IMR-90 (cell line): ENCODE results near the gene DYNLRB2. TPM values are rescaled to one million over a fixed set of nuclear protein-coding genes. Genes with fewer than 3 reads are reported as not detected.

ENCODE experiments used
- ATAC-seq: fragments of 200-7000 bp; cut with Tn5 transposase; 2 replicates; pipeline ENCODE4 v1.9.1; 2020; ENCODE audit warnings: low read depth, mild to moderate bottlenecking, moderate library complexity
- BruUV-seq: library from RNA; stranded (reverse); fragments of 400-500 nt; replicated peaks from 2 replicates; lab custom pipeline; 2021; lab: Mats Ljungman, UMichigan
- CTCF ChIA-PET: fragments of 300-600 bp; formaldehyde crosslinking; extraction: SDS; loops from one replicate; lab custom pipeline; 2021; ENCODE audit warnings: antibody characterized with exemption; lab: Yijun Ruan, JAX
- POLR2A ChIA-PET: fragments of 300-600 bp; sonication (Branson Sonifier 250); formaldehyde crosslinking; loops from one replicate; lab custom pipeline; 2022; ENCODE audit warnings: antibody characterized with exemption; ENCODE audit not compliant: unreplicated experiment; lab: Charles Lee
- DNase-seq: peaks from one replicate; pipeline ENCODE4 v3.0.0; 2013
- H2AFZ ChIP-seq: replicated peaks from 2 replicates; pipeline ENCODE3; 2013; ENCODE audit warnings: low read length, mild to moderate bottlenecking; ENCODE audit not compliant: poor library complexity
- H2AK5ac ChIP-seq: 2 replicates; pipeline ENCODE4 v1.6.1; 2013; ENCODE audit warnings: low read depth, low read length, inconsistent platforms
- H2AK9ac ChIP-seq: replicated peaks from 2 replicates; pipeline ENCODE3; 2013; ENCODE audit warnings: mild to moderate bottlenecking, low read depth, low read length, moderate library complexity; ENCODE audit not compliant: poor library complexity
- H2BK120ac ChIP-seq: 2 replicates; pipeline ENCODE4 v1.6.1; 2013; ENCODE audit warnings: low read depth, low read length, inconsistent platforms
- H2BK15ac ChIP-seq: 3 replicates; pipeline ENCODE4 v1.6.1; 2013; ENCODE audit warnings: low read depth, low read length, inconsistent platforms
- H2BK20ac ChIP-seq: 2 replicates; pipeline ENCODE4 v1.6.1; 2013; ENCODE audit warnings: low read depth, mild to moderate bottlenecking, inconsistent platforms, low read length, moderate library complexity
- H2BK5ac ChIP-seq: 2 replicates; pipeline ENCODE4 v1.6.1; 2013; ENCODE audit warnings: mild to moderate bottlenecking, low read depth, low read length, inconsistent platforms; ENCODE audit not compliant: poor library complexity, severe bottlenecking
- H3K14ac ChIP-seq: replicated peaks from 2 replicates; pipeline ENCODE4 v1.6.1; 2013; ENCODE audit warnings: low read depth, low read length, inconsistent platforms
- H3K18ac ChIP-seq: 2 replicates; pipeline ENCODE4 v1.6.1; 2013; ENCODE audit warnings: low read depth, low read length, control low read depth
- H3K23ac ChIP-seq: 2 replicates; pipeline ENCODE4 v1.6.1; 2013; ENCODE audit warnings: low read depth, low read length, inconsistent platforms
- H3K27ac ChIP-seq: 2 replicates; pipeline ENCODE4 v1.5.1; 2013; ENCODE audit warnings: mild to moderate bottlenecking, control low read depth, low read length; ENCODE audit not compliant: insufficient read depth
- H3K27me3 ChIP-seq: 2 replicates; pipeline ENCODE4 v1.6.1; 2013; ENCODE audit warnings: low read length; ENCODE audit not compliant: control insufficient read depth, insufficient read depth
- H3K36me3 ChIP-seq: 2 replicates; pipeline ENCODE4 v1.6.1; 2013; ENCODE audit warnings: low read length, mixed read lengths; ENCODE audit not compliant: control insufficient read depth, insufficient read depth
- H3K4ac ChIP-seq: 2 replicates; pipeline ENCODE4 v1.6.1; 2013; ENCODE audit warnings: low read depth, low read length, inconsistent platforms
- H3K4me1 ChIP-seq: 2 replicates; pipeline ENCODE4 v1.6.1; 2013; ENCODE audit warnings: low read length, mixed read lengths; ENCODE audit not compliant: control insufficient read depth, insufficient read depth
- H3K4me2 ChIP-seq: 2 replicates; pipeline ENCODE4 v1.6.1; 2013; ENCODE audit warnings: low read depth, mild to moderate bottlenecking, control low read depth, low read length, moderate library complexity
- H3K4me3 ChIP-seq: 2 replicates; pipeline ENCODE4 v1.5.1; 2013; ENCODE audit warnings: low read depth, mild to moderate bottlenecking, control low read depth, low read length, moderate library complexity; ENCODE audit not compliant: insufficient read depth
- H3K56ac ChIP-seq: 2 replicates; pipeline ENCODE4 v1.6.1; 2013; ENCODE audit warnings: low read length, inconsistent platforms; ENCODE audit not compliant: insufficient read depth; ENCODE audit errors: extremely low read depth
- H3K79me1 ChIP-seq, 2 experiments: 2 replicates each; pipeline ENCODE4 v1.6.1; 2013; ENCODE audit warnings: low read length in 2 of 2, inconsistent platforms in 1 of 2, low read depth in 1 of 2
- H3K9ac ChIP-seq: 2 replicates; pipeline ENCODE4 v1.6.1; 2013; ENCODE audit warnings: low read depth, low read length, control low read depth
- H3K9me1 ChIP-seq: 2 replicates; pipeline ENCODE4 v1.6.1; 2013; ENCODE audit warnings: low read length, inconsistent platforms; ENCODE audit not compliant: insufficient read depth
- H3K9me3 ChIP-seq: 2 replicates; pipeline ENCODE4 v1.6.1; 2013; ENCODE audit warnings: low read length; ENCODE audit not compliant: control insufficient read depth, insufficient read depth
- H4K20me1 ChIP-seq: 2 replicates; pipeline ENCODE4 v1.6.1; 2013; ENCODE audit warnings: low read length, inconsistent platforms; ENCODE audit not compliant: insufficient read depth
- H4K5ac ChIP-seq: 2 replicates; pipeline ENCODE4 v1.6.1; 2013; ENCODE audit warnings: mild to moderate bottlenecking, low read depth, low read length, control low read depth
- H4K8ac ChIP-seq, 2 experiments: 2 replicates each; pipeline ENCODE4 v1.6.1; 2013; ENCODE audit warnings: low read depth in 2 of 2, low read length in 2 of 2, control low read depth in 1 of 2, inconsistent platforms in 1 of 2
- H4K91ac ChIP-seq: 2 replicates; pipeline ENCODE4 v1.6.1; 2013; ENCODE audit warnings: low read depth, low read length, inconsistent platforms; ENCODE audit not compliant: insufficient read depth
- BHLHE40 ChIP-seq: fragments of 150-350 bp; IDR thresholded peaks from 2 replicates; pipeline ENCODE4 v1.6.1; 2016; ENCODE audit warnings: mild to moderate bottlenecking, low read depth, low read length
- CEBPB ChIP-seq: IDR thresholded peaks from 2 replicates; pipeline ENCODE4 v1.6.1; 2012; ENCODE audit warnings: low read depth, low read length, improper control_type of control experiment
- CHD1 ChIP-seq: IDR thresholded peaks from 2 replicates; pipeline ENCODE4 v1.6.1; 2012; ENCODE audit warnings: low read depth, low read length, improper control_type of control experiment
- CTCF ChIP-seq: conservative IDR thresholded peaks from 2 replicates; pipeline ENCODE4 v1.5.1; 2012; ENCODE audit warnings: mild to moderate bottlenecking, low read depth, low read length, improper control_type of control experiment
- ELK1 ChIP-seq: fragments of 150-350 bp; IDR thresholded peaks from 2 replicates; pipeline ENCODE4 v1.6.1; 2016; ENCODE audit warnings: low read depth, mild to moderate bottlenecking, low read length, moderate library complexity, borderline replicate concordance
- FOS ChIP-seq: fragments of 150-350 bp; IDR thresholded peaks from 2 replicates; pipeline ENCODE4 v1.6.1; 2016; ENCODE audit warnings: low read depth, low read length
- MAFK ChIP-seq: IDR thresholded peaks from 2 replicates; pipeline ENCODE4 v1.6.1; 2012; ENCODE audit warnings: low read depth, low read length, improper control_type of control experiment
- MAZ ChIP-seq: IDR thresholded peaks from 2 replicates; pipeline ENCODE4 v1.6.1; 2012; ENCODE audit warnings: low read depth, mild to moderate bottlenecking, low read length, improper control_type of control experiment, moderate library complexity, borderline replicate concordance
- NFE2L2 ChIP-seq: fragments of 150-350 bp; IDR thresholded peaks from 2 replicates; pipeline ENCODE4 v1.6.1; 2016; ENCODE audit warnings: low read depth, mild to moderate bottlenecking, low read length
- RAD21 ChIP-seq: IDR thresholded peaks from 2 replicates; pipeline ENCODE4 v1.6.1; 2012; ENCODE audit warnings: low read length, improper control_type of control experiment
- RCOR1 ChIP-seq: IDR thresholded peaks from 2 replicates; pipeline ENCODE4 v1.6.1; 2012; ENCODE audit warnings: mild to moderate bottlenecking, low read length, improper control_type of control experiment; ENCODE audit not compliant: insufficient replicate concordance
- RFX5 ChIP-seq: IDR thresholded peaks from 2 replicates; pipeline ENCODE4 v1.8.0; 2012; ENCODE audit warnings: low read depth, mild to moderate bottlenecking, low read length, moderate library complexity
- SMC3 ChIP-seq: fragments of 150-350 bp; IDR thresholded peaks from 2 replicates; pipeline ENCODE4 v1.6.1; 2016; ENCODE audit warnings: low read depth, mild to moderate bottlenecking, antibody characterized with exemption, low read length, moderate library complexity
- WGBS, 2 experiments: methylation state at CpG; one replicate each; pipeline versions ENCODE4 v1.1.5 to v1.1.7; 2013; ENCODE audit warnings: missing lambda C conversion rate in 2 of 2; ENCODE audit not compliant: insufficient read length in 1 of 2; ENCODE audit errors: extremely low coverage in 2 of 2; 5-methylcytosine and 5-hydroxymethylcytosine counted together
- dilution Hi-C: fragments of 300-500 bp; cut with HindIII; formaldehyde crosslinking; loops from one replicate; pipeline ENCODE4 v1.14.3; 2018; ENCODE audit warnings: low sequenced_read_pairs; ENCODE audit not compliant: unreplicated experiment
- in situ Hi-C: fragments of 300-500 bp; cut with MboI; formaldehyde crosslinking; loops from 3 replicates; pipeline ENCODE4 v1.14.3; 2019; ENCODE audit warnings: low sequenced_read_pairs, inconsistent platforms, mixed read lengths
- intact Hi-C: fragments of 100-400 bp; cut with micrococcal nuclease; formaldehyde crosslinking; loops from 2 replicates; pipeline ENCODE4 v1.10.0; 2022
- polyA plus RNA-seq, 3 experiments: library from polyadenylated mRNA; depleted of rRNA; stranded (reverse); fragments of >200 nt; gene quantifications; 2 replicates each; pipeline ENCODE4 v1.2.3, GENCODE V29; 2012; ENCODE audit warnings: low replicate concordance in 1 of 3
- total RNA-seq: library from RNA; depleted of rRNA; stranded (reverse); fragments of >200 nt; gene quantifications from 2 replicates; pipeline ENCODE4 v1.2.3, GENCODE V29; 2012

DYNLRB2 gene
- total and polyA plus RNA-seq, 2 of the 4 experiments (the other 2 are of a cell fraction) = not detected

GRCh38 chr16:80517846-80518245, 22.9 kb upstream of the DYNLRB2 start:
- DNase-seq = no peak
- no peak overlapping the region for H3K56ac ChIP-seq
- dilution Hi-C loops = no loop called here
- H3K9me1 ChIP-seq = no peaks in the 10 kb centered on the region
- no peak overlapping the region for H3K18ac ChIP-seq
- H2BK5ac ChIP-seq = no peak overlapping the region
- no peaks in the 10 kb centered on the region for H3K4me1 ChIP-seq
- BruUV-seq = no TSS peak
- H3K27ac ChIP-seq = no peak overlapping the region
- H3K4ac ChIP-seq = no peak overlapping the region
- H3K9ac ChIP-seq = no peak overlapping the region
- WGBS, 2 experiments = no CpG with 5 or more reads among the region's 2 CpGs
- H2AFZ ChIP-seq = no peak overlapping the region
- H4K8ac ChIP-seq = no peak overlapping the region
- CTCF ChIA-PET = interaction anchor here (1.4 kb wide), 1 partner anchor 9 kb away, joined by 9 read pairs; no protein-coding TSS in a partner anchor
- TF ChIP-seq RCOR1 (no peak), SMC3 (no peak), ELK1 (no peak), MAZ (no peak), CTCF (no peak), NFE2L2 (no peak), RAD21 (no peak), BHLHE40 (no peak), MAFK (no peak), RFX5 (no peak), CHD1 (no peak), FOS (no peak), CEBPB (no peak)
- H3K14ac ChIP-seq = no peak overlapping the region
- POLR2A ChIA-PET = no interaction called here
- no peaks in the 10 kb centered on the region for H3K79me1 ChIP-seq
- no peak overlapping the region for H3K4me3 ChIP-seq
- no peak for ATAC-seq
- no peaks in the 10 kb centered on the region for H3K27me3 ChIP-seq
- in situ Hi-C loops = no loop called here
- no peaks in the 10 kb centered on the region for H3K36me3 ChIP-seq
- H2AK9ac ChIP-seq = no peak overlapping the region
- no peak overlapping the region for H2AK5ac ChIP-seq
- H3K23ac ChIP-seq = no peak overlapping the region
- H2BK120ac ChIP-seq = no peak overlapping the region
- no peak overlapping the region for H3K4me2 ChIP-seq
- H4K5ac ChIP-seq = no peak overlapping the region
- no peaks in the 10 kb centered on the region for H4K20me1 ChIP-seq
- no peak overlapping the region for H2BK15ac ChIP-seq
- no peaks in the 10 kb centered on the region for H3K9me3 ChIP-seq
- no peak overlapping the region for H4K91ac ChIP-seq
- intact Hi-C loops = no loop called here
- no peak overlapping the region for H2BK20ac ChIP-seq
